OCI-LY7 (cell line): ENCODE results near the gene NOVA2.

Experiments
- EZH2phosphoT487 ChIP-seq: fragments of 200-600 bp; sonication (generic); IDR thresholded peaks from 2 replicates; pipeline ENCODE4 v1.6.1; 2018; ENCODE audit warnings: low read depth, borderline replicate concordance, mild to moderate bottlenecking, mixed run types, antibody characterized with exemption, low read length, moderate library complexity, mixed read lengths
- TF ChIP-seq, protein P1 (sequence below): fragments of 200-600 bp; sonication (generic); conservative IDR thresholded peaks from 2 replicates; pipeline ENCODE4 v1.5.1; 2014; ENCODE audit warnings: mild to moderate bottlenecking, antibody characterized with exemption, low read length, moderate library complexity, mixed read lengths

DNA sequence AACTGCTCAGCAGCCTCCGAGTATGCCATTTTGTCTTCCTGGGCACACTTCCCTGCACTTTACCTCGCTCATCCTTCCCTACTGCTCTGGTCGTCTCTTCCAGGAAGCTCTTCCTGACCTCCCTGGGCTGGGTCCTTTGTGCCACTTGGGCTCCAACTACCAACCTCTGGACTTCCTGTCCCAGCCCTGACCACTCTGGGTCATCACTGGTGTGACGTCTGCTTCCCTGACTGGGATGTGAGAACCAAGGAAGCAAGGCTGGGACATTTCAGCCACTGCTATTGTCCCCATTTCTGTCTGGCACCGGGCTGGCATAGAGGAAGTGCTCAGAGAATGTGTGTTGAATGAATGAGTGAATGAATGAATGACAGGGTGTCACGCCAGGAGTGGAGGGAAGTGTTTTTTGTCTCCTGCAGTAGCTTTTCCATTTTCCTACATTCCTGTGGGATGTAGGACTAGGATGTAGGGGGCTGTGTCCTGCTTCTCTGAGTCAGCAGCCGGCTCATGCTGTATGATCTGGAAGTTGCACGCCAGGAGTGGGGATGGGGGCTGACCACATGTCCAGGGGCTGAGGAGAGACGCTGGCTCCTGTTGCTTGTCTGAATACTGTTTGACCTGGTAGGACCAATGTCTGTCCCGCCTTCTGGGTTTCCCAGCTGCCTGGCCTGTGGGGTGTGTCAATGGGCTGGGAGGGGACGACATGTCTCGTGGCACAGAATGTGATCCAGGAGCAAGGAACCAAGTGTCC lies 14.7 kb downstream of the NOVA2 start:
- TF ChIP-seq, protein P1, sequence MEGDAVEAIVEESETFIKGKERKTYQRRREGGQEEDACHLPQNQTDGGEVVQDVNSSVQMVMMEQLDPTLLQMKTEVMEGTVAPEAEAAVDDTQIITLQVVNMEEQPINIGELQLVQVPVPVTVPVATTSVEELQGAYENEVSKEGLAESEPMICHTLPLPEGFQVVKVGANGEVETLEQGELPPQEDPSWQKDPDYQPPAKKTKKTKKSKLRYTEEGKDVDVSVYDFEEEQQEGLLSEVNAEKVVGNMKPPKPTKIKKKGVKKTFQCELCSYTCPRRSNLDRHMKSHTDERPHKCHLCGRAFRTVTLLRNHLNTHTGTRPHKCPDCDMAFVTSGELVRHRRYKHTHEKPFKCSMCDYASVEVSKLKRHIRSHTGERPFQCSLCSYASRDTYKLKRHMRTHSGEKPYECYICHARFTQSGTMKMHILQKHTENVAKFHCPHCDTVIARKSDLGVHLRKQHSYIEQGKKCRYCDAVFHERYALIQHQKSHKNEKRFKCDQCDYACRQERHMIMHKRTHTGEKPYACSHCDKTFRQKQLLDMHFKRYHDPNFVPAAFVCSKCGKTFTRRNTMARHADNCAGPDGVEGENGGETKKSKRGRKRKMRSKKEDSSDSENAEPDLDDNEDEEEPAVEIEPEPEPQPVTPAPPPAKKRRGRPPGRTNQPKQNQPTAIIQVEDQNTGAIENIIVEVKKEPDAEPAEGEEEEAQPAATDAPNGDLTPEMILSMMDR = no peak
- no peak for TF ChIP-seq EZH2phosphoT487
